Panc1 (cell line): ENCODE results near the gene PPARG. TPM values are rescaled to one million over a fixed set of nuclear protein-coding genes. Genes with fewer than 3 reads are reported as not detected.

Source experiments
- ATAC-seq: fragments of 200-7000 bp; cut with Tn5 transposase; 2 replicates; pipeline ENCODE4 v1.9.1; 2020; ENCODE audit warnings: mild to moderate bottlenecking, moderate library complexity
- BruUV-seq: library from RNA; stranded (reverse); fragments of 400-500 nt; replicated peaks from 2 replicates; lab custom pipeline; 2021; lab: Mats Ljungman, UMichigan
- CTCF ChIA-PET: fragments of 300-600 bp; sonication (Branson Sonifier 250); formaldehyde crosslinking; loops from one replicate; lab custom pipeline; 2022; ENCODE audit warnings: antibody characterized with exemption; lab: Charles Lee
- POLR2A ChIA-PET: fragments of 300-600 bp; sonication (Branson Sonifier 250); formaldehyde crosslinking; loops from one replicate; lab custom pipeline; 2022; ENCODE audit warnings: antibody characterized with exemption; lab: Charles Lee
- DNase-seq: peaks from one replicate; pipeline ENCODE4 v3.0.0-alpha.2; 2010; ENCODE audit warnings: low read depth, low spot score
- H3K27ac ChIP-seq: 2 replicates; pipeline ENCODE4 v1.5.1; 2011; ENCODE audit warnings: mild to moderate bottlenecking, low read length, inconsistent platforms
- H3K27me3 ChIP-seq: fragments of 200-500 bp; sonication (Bioruptor generic); 2 replicates; pipeline ENCODE4 v1.6.0; 2014; ENCODE audit warnings: low read length, inconsistent platforms; ENCODE audit not compliant: control insufficient read depth, insufficient read depth
- H3K36me3 ChIP-seq: fragments of 200-500 bp; sonication (Bioruptor generic); 2 replicates; pipeline ENCODE4 v1.5.1; 2014; ENCODE audit warnings: inconsistent platforms, mild to moderate bottlenecking, low read length, moderate library complexity; ENCODE audit not compliant: control insufficient read depth, insufficient read depth
- H3K4me1 ChIP-seq: 2 replicates; pipeline ENCODE4 v1.5.1; 2011; ENCODE audit warnings: inconsistent platforms, mild to moderate bottlenecking, low read length, moderate library complexity; ENCODE audit not compliant: control insufficient read depth, insufficient read depth
- H3K4me3 ChIP-seq, 2 experiments: 2 replicates each; pipeline ENCODE4 v1.5.1; 2011 to 2012; ENCODE audit warnings: low read depth in 2 of 2, low read length in 2 of 2, mild to moderate bottlenecking in 2 of 2, inconsistent platforms in 1 of 2, moderate library complexity in 1 of 2
- H3K9me3 ChIP-seq: fragments of 200-500 bp; sonication (Bioruptor generic); 2 replicates; pipeline ENCODE4 v1.5.1; 2014; ENCODE audit warnings: low read depth, mild to moderate bottlenecking, inconsistent platforms, low read length, moderate library complexity; ENCODE audit not compliant: control insufficient read depth, insufficient read depth
- POLR2AphosphoS5 ChIP-seq: IDR thresholded peaks from 2 replicates; pipeline ENCODE4 v1.6.1; 2012; ENCODE audit warnings: mild to moderate bottlenecking, low read depth, low read length, moderate library complexity
- SIN3A ChIP-seq: IDR thresholded peaks from 2 replicates; pipeline ENCODE4 v1.6.1; 2012; ENCODE audit warnings: low read depth, mild to moderate bottlenecking, low read length, moderate library complexity, borderline replicate concordance; ENCODE audit not compliant: insufficient read depth
- TCF7L2 ChIP-seq: IDR thresholded peaks from 2 replicates; pipeline ENCODE4 v1.6.1; 2011; ENCODE audit warnings: mild to moderate bottlenecking, low read depth, low read length, inconsistent platforms
- in situ Hi-C: cut with HindIII; loops from 2 replicates; pipeline ENCODE4 v1.10.0; 2016; ENCODE audit warnings: low sequenced_read_pairs, low pct_unique_long_range_greater_than_20kb
- intact Hi-C: fragments of 100-400 bp; cut with micrococcal nuclease; formaldehyde crosslinking; loops from one replicate; pipeline ENCODE4 v1.10.0; 2022; ENCODE audit not compliant: unreplicated experiment
- total RNA-seq: library from RNA; stranded (reverse); gene quantifications from one replicate; pipeline ENCODE4 v1.2.1, GENCODE V29; 2021; ENCODE audit not compliant: unreplicated experiment
- TF ChIP-seq, protein P1 (sequence below), 2 experiments: IDR thresholded peaks; 2 replicates each; pipeline ENCODE4 v1.6.1; 2011 to 2012; ENCODE audit warnings: low read depth in 2 of 2, control low read depth in 1 of 2, low read length in 1 of 2, mild to moderate bottlenecking in 1 of 2, moderate library complexity in 1 of 2; ENCODE audit not compliant: insufficient read depth in 1 of 2
- TF ChIP-seq, protein P2 (sequence below): fragments of 450-650 bp; IDR thresholded peaks from 2 replicates; pipeline ENCODE4 v1.5.1; 2017; ENCODE audit warnings: mild to moderate bottlenecking

The PPARG gene
- total RNA-seq, 1 experiment from 2014 or later = 88.1 TPM

DNA sequence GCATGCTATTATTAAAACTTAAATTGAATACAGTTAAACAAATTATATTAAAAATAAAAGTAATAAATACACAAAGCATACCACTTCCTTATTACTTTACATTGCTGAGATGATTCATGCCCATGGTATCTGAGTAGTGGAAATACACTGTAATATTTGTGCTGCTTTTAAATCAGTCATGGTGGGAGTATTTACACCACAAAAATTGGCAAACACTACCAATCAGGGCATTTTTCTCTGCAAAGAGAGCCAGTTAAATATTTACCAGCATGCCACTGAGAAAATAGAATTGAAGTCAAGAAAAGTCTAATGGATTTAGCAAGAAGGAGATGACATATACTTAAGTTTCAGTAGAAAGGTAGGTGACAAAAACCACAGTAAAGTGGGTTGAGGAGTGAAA is 19.6 kb downstream of the PPARG start:
- Histone ChIP-seq H3K9me3 (no peaks in the 10 kb centered on the region), H3K27ac (peak overlapping the region; percentile 87), H3K36me3 (no peaks in the 10 kb centered on the region; the same call in 1 of the 2 replicates), H3K4me3 (no peak overlapping the region), H3K27me3 (no peaks in the 10 kb centered on the region), H3K4me1 (peaks cover 82% of the 10 kb centered on the region)
- in situ Hi-C loops = no loop called here
- no TSS peak for BruUV-seq
- TF ChIP-seq, protein P1, sequence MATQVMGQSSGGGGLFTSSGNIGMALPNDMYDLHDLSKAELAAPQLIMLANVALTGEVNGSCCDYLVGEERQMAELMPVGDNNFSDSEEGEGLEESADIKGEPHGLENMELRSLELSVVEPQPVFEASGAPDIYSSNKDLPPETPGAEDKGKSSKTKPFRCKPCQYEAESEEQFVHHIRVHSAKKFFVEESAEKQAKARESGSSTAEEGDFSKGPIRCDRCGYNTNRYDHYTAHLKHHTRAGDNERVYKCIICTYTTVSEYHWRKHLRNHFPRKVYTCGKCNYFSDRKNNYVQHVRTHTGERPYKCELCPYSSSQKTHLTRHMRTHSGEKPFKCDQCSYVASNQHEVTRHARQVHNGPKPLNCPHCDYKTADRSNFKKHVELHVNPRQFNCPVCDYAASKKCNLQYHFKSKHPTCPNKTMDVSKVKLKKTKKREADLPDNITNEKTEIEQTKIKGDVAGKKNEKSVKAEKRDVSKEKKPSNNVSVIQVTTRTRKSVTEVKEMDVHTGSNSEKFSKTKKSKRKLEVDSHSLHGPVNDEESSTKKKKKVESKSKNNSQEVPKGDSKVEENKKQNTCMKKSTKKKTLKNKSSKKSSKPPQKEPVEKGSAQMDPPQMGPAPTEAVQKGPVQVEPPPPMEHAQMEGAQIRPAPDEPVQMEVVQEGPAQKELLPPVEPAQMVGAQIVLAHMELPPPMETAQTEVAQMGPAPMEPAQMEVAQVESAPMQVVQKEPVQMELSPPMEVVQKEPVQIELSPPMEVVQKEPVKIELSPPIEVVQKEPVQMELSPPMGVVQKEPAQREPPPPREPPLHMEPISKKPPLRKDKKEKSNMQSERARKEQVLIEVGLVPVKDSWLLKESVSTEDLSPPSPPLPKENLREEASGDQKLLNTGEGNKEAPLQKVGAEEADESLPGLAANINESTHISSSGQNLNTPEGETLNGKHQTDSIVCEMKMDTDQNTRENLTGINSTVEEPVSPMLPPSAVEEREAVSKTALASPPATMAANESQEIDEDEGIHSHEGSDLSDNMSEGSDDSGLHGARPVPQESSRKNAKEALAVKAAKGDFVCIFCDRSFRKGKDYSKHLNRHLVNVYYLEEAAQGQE (IDR thresholded peaks at IDR 0.05; ENCODE audit: insufficient read depth in 1 of 2, low read depth in 2 of 2, low read length in 1 of 2) = no peak
- TF ChIP-seq, protein P2, sequence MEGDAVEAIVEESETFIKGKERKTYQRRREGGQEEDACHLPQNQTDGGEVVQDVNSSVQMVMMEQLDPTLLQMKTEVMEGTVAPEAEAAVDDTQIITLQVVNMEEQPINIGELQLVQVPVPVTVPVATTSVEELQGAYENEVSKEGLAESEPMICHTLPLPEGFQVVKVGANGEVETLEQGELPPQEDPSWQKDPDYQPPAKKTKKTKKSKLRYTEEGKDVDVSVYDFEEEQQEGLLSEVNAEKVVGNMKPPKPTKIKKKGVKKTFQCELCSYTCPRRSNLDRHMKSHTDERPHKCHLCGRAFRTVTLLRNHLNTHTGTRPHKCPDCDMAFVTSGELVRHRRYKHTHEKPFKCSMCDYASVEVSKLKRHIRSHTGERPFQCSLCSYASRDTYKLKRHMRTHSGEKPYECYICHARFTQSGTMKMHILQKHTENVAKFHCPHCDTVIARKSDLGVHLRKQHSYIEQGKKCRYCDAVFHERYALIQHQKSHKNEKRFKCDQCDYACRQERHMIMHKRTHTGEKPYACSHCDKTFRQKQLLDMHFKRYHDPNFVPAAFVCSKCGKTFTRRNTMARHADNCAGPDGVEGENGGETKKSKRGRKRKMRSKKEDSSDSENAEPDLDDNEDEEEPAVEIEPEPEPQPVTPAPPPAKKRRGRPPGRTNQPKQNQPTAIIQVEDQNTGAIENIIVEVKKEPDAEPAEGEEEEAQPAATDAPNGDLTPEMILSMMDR = no peak
- TF ChIP-seq POLR2AphosphoS5 (no peak), TCF7L2 (no peak), SIN3A (no peak)
- POLR2A ChIA-PET = interaction anchor here (0.7 kb wide), 1 partner anchor 33 kb away, joined by 4 read pairs; no protein-coding TSS in a partner anchor
- CTCF ChIA-PET = no interaction called here
- intact Hi-C loops = no loop called here
- ATAC-seq (peak; percentile 64), DNase-seq (peak; percentile 93)

DNA sequence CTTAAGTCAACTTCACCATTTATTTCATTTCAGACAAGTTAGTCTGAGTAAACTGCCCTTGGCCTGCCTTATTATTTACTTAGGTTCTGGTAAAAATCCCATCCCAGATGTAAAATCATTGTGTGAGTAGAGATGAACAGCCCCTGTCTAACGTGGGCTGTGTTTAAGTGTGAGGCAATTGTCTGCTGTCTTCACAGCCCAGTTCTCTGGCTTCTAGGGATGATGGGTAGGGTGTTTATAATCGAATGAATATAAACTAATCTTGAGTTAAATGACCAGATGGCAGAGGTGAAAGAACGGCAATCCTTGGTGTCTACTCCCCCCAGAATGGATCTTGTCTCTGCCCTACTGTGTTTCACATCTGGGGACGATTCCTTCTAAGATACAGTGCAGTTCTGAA is 20.8 kb downstream of the PPARG start:
- H3K27ac ChIP-seq = peak overlapping the region; percentile 87
- H3K4me1 ChIP-seq = peaks cover 73% of the 10 kb centered on the region
- in situ Hi-C loops = no loop called here
- H3K4me3 ChIP-seq = peak overlapping the region in 1 of 2 experiments; percentile 31; a peak in 2 of 4 replicates
- no peaks in the 10 kb centered on the region for H3K9me3 ChIP-seq
- DNase-seq (no peak), ATAC-seq (peak; percentile 12; the same call in 1 of the 2 replicates)
- intact Hi-C loops = no loop called here
- no peaks in the 10 kb centered on the region for H3K27me3 ChIP-seq
- TF ChIP-seq, protein P2 = no peak
- TF ChIP-seq SIN3A (no peak), TCF7L2 (no peak), POLR2AphosphoS5 (no peak)
- TF ChIP-seq, protein P1 (IDR thresholded peaks at IDR 0.05; ENCODE audit: insufficient read depth in 1 of 2, low read depth in 2 of 2, low read length in 1 of 2) = no peak
- BruUV-seq = no TSS peak
- ChIA-PET CTCF (no interaction called here), POLR2A (no interaction called here)
- peaks cover 3% of the 10 kb centered on the region; the same call in 1 of the 2 replicates for H3K36me3 ChIP-seq
